Measurements from ENCODE around the gene KIF25.

KIF25 gene

DNA sequence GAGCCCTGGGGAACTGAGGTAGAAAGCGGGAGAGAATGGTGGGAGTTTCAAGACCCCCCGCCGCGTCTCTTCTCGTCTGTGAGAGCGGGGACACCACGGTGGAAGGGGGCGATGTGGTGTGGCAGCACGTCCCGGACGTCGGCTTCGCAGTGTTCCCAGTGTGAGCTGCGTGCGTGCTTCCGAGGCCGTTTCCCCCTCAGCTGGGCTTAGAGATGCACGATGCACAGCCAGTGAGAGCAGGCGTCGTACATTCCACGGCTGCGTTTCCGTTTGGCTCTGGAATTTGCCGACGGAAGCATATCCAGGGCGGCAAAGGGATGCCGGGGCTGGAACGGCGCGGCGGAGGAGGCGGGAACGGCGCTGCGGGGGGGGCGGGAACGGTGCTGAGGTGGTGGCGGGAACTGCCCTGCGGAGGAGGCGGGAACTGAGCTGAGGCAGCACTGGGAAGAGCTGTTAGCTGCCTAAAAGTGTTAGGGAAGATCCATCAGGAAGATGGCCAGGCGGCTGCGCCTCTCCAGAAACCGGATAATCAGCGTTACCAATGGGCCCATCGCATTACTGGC is 37.7 kb downstream of the KIF25 start:
- H3K4me3 ChIP-seq (replicated peaks; ENCODE audit: low read depth, low read length) = peak overlapping the region; percentile 30
- TF ChIP-seq, protein P1, sequence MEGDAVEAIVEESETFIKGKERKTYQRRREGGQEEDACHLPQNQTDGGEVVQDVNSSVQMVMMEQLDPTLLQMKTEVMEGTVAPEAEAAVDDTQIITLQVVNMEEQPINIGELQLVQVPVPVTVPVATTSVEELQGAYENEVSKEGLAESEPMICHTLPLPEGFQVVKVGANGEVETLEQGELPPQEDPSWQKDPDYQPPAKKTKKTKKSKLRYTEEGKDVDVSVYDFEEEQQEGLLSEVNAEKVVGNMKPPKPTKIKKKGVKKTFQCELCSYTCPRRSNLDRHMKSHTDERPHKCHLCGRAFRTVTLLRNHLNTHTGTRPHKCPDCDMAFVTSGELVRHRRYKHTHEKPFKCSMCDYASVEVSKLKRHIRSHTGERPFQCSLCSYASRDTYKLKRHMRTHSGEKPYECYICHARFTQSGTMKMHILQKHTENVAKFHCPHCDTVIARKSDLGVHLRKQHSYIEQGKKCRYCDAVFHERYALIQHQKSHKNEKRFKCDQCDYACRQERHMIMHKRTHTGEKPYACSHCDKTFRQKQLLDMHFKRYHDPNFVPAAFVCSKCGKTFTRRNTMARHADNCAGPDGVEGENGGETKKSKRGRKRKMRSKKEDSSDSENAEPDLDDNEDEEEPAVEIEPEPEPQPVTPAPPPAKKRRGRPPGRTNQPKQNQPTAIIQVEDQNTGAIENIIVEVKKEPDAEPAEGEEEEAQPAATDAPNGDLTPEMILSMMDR (IDR thresholded peaks at IDR 0.05; ENCODE audit: low read depth, low read length, missing control alignments) = no peak
- DNase-seq (ENCODE audit: extremely low read depth, low read depth) = peak; percentile 51

DNA sequence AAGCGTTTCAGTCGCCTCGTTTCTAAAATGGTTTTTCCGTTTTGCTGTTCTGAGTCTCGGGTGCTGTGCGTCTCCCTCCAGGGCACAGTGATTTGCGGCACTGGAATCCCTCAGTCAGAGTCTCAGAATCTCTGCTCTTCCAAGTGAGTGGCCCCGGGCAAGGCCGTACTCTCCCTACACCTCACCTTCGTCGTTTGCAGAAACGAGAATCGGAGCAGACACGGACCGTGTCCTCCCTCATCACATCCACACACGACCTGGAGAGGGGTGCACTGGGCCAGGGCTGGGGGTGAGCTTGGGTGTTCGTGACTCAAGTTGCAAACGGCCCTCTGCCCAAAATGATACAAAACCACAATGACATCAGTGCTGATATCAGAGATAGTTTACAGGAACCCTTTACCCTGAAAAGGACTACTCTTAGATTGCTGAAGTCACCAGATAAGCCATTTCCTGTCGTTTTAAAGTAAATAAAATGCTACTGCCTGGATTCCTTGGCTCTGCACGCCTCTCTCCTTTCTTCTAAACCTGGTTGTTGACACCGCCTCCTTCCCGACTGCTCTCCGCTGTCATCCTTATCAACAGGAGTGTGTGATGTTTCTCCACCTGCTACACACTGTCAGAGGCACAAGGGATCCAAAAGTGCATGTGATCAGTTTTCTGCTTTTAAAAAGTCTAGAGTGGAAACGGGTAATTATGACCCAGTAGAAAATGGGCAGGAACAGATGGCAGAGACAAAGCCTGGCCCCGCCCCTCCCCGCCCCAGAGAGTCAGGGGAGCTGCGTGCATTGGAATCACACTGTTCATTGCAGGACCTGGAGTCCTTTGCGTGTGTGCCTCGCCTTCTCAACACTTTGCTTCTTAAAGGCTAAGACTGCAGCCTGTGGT is 38.4 kb downstream of the KIF25 start:
- TF ChIP-seq, protein P1 (IDR thresholded peaks at IDR 0.05; ENCODE audit: low read depth, low read length, missing control alignments) = no peak
- no peak for DNase-seq (ENCODE audit: extremely low read depth, low read depth)
- peak overlapping the region; percentile 30 for H3K4me3 ChIP-seq (replicated peaks; ENCODE audit: low read depth, low read length)

DNA sequence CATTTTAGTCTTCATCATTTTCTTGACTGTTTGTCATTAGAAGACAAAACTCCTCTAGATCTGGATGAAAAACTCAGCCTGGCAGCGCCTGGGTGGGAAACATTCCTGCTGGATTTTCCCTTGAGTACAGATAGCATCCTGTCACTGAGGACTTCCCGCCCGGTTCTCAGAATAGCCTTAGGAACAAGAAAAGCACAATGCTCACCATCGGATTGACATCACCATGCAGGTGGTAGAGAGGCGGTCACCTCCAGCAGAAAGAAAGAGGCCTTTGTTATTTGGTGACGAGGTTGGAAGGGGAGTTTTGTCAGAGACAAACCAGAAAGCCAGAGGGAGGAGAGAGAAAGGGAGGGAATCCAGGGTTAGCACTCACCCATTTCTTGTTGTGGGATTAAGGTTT is 39.8 kb downstream of the KIF25 start:
- no peak for DNase-seq (ENCODE audit: extremely low read depth, low read depth)
- TF ChIP-seq, protein P1 (IDR thresholded peaks at IDR 0.05; ENCODE audit: low read depth, low read length, missing control alignments) = no peak
- H3K4me3 ChIP-seq (replicated peaks; ENCODE audit: low read depth, low read length) = no peak overlapping the region

DNA sequence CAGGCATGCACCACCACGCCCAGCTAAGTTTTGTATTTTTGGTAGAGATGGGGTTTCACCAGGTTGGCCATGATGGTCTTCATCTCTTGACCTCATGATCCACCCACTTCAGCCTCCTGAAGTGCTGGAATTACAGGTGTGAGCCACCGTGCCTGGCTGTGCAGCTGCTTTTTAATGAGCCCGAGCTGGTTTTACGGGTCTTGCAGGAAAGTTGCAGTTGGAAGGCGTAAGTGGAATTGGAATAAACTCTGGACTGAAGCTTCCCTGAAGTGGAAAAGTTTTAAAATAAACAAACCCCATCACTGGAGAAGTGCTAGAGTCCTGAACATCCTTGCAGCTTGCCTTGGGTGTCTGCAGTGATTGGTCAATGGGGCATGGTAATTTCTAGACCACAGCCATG is 40.4 kb downstream of the KIF25 start:
- TF ChIP-seq, protein P1 (IDR thresholded peaks at IDR 0.05; ENCODE audit: low read depth, low read length, missing control alignments) = no peak
- H3K4me3 ChIP-seq (replicated peaks; ENCODE audit: low read depth, low read length) = no peak overlapping the region
- no peak for DNase-seq (ENCODE audit: extremely low read depth, low read depth)

DNA sequence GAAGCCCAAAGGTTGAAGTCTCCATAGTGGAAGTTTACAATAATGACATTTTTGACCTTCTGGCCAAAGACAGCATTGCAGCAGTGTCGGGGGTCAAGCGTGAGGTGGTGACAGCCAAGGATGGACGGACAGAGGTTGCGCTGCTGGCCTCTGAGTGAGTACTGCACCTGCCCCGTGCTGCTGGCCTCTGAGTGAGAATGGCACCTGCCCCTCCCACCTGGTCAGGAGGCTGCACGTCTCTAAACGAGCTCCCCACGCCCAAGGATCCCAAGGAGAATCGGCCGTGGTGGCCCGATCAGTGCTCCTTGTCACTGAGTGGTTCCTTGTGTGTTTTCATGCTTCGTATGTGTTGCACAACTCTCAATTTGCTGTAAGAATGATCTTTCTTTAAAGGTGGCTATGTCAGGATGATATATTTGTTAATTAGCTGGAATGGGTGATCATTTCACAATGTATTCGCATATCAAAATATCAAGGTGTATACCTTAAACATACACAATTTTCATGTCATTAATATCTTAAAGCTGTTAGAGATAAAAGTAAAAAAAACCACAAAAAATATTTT is 41.2 kb downstream of the KIF25 start:
- no peak overlapping the region for H3K4me3 ChIP-seq (replicated peaks; ENCODE audit: low read depth, low read length)
- no peak for DNase-seq (ENCODE audit: extremely low read depth, low read depth)
- TF ChIP-seq, protein P1 (IDR thresholded peaks at IDR 0.05; ENCODE audit: low read depth, low read length, missing control alignments) = no peak

DNA sequence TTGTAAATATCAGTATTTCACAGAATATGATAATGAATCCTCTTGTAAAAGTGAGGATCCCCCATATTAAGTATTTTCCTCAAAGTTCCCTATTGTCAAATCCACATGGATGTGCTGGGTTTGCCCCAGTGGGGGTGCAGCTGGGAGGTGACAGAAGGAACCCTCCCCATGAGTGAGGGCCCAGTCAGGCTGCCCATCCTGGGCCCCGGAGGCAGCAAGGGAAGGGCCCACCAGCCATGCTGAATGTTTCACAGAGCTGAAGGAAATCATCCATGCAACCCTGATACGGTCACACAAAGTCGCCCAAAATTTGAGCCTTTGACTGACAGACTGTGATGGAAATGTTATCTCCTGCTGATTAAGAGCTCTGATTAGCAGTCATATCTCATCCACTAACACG is 41.8 kb downstream of the KIF25 start:
- DNase-seq (ENCODE audit: extremely low read depth, low read depth) = no peak
- no peak overlapping the region for H3K4me3 ChIP-seq (replicated peaks; ENCODE audit: low read depth, low read length)
- TF ChIP-seq, protein P1 (IDR thresholded peaks at IDR 0.05; ENCODE audit: low read depth, low read length, missing control alignments) = no peak
